Measurements from ENCODE around the gene CDKN2AIPNL.

CDKN2AIPNL gene

GRCh38 chr5:134371834-134372340 is 39.8 kb downstream of the CDKN2AIPNL start:
- Histone ChIP-seq H3K27ac (ENCODE audit: low read length) (peak overlapping the region; percentile 97), H3K4me3 (ENCODE audit: low read length in 2 of 2) (peak overlapping the region; percentile 94 to 97), H3K9me3 (ENCODE audit: control insufficient read depth in 2 of 2, low read length in 2 of 2) (no peaks in the 10 kb centered on the region), H3K36me3 (ENCODE audit: control insufficient read depth in 2 of 2, insufficient read depth in 2 of 2, low read length in 2 of 2) (peaks cover 4 to 7% of the 10 kb centered on the region in 2 donors), H3K9ac (ENCODE audit: low read length in 2 of 2) (peak overlapping the region; percentile 99 to 100), H3K27me3 (ENCODE audit: control insufficient read depth in 1 of 2, insufficient read depth in 2 of 2, low read length in 2 of 2) (no peaks in the 10 kb centered on the region), H3K4me1 (ENCODE audit: control insufficient read depth, insufficient read depth, low read length) (peaks cover 18% of the 10 kb centered on the region)

GRCh38 chr5:134370871-134371833 is 40.5 kb downstream of the CDKN2AIPNL start, which contains the start of gene UBE2B:
Gene UBE2B (plus strand): TSS chr5:134371569. CDS start chr5:134371596, 27 bp downstream.
- Histone ChIP-seq H3K9me3 (ENCODE audit: control insufficient read depth in 2 of 2, low read length in 2 of 2) (no peaks in the 10 kb centered on the region), H3K9ac (ENCODE audit: low read length in 2 of 2) (peak within 1 kb of the TSS; percentile 99 to 100), H3K27me3 (ENCODE audit: control insufficient read depth in 1 of 2, insufficient read depth in 2 of 2, low read length in 2 of 2) (no peaks in the 10 kb centered on the region), H3K4me3 (ENCODE audit: low read length in 2 of 2) (peak within 1 kb of the TSS; percentile 94 to 97), H3K36me3 (ENCODE audit: control insufficient read depth in 2 of 2, insufficient read depth in 2 of 2, low read length in 2 of 2) (peaks cover 0 to 7% of the 10 kb centered on the region in 2 donors), H3K4me1 (ENCODE audit: control insufficient read depth, insufficient read depth, low read length) (peaks cover 20% of the 10 kb centered on the region), H3K27ac (ENCODE audit: low read length) (peak within 1 kb of the TSS; percentile 97)

GRCh38 chr5:134370311-134370870 is 41.3 kb downstream of the CDKN2AIPNL start:
- Histone ChIP-seq H3K4me1 (ENCODE audit: control insufficient read depth, insufficient read depth, low read length) (peaks cover 20% of the 10 kb centered on the region), H3K27ac (ENCODE audit: low read length) (peak overlapping the region; percentile 97), H3K36me3 (ENCODE audit: control insufficient read depth in 2 of 2, insufficient read depth in 2 of 2, low read length in 2 of 2) (peaks cover 0 to 5% of the 10 kb centered on the region in 2 donors), H3K9ac (ENCODE audit: low read length in 2 of 2) (peak overlapping the region; percentile 97 to 100), H3K4me3 (ENCODE audit: low read length in 2 of 2) (peak overlapping the region; percentile 74 to 94), H3K27me3 (ENCODE audit: control insufficient read depth in 1 of 2, insufficient read depth in 2 of 2, low read length in 2 of 2) (no peaks in the 10 kb centered on the region), H3K9me3 (ENCODE audit: control insufficient read depth in 2 of 2, low read length in 2 of 2) (no peaks in the 10 kb centered on the region)

GRCh38 chr5:134365604-134366003 is 46.1 kb downstream of the CDKN2AIPNL start:
- Histone ChIP-seq H3K4me3 (ENCODE audit: low read length in 2 of 2) (no peak overlapping the region), H3K27ac (ENCODE audit: low read length) (no peak overlapping the region), H3K36me3 (ENCODE audit: control insufficient read depth in 2 of 2, insufficient read depth in 2 of 2, low read length in 2 of 2) (no peaks in the 10 kb centered on the region), H3K27me3 (ENCODE audit: control insufficient read depth in 1 of 2, insufficient read depth in 2 of 2, low read length in 2 of 2) (no peaks in the 10 kb centered on the region), H3K4me1 (ENCODE audit: control insufficient read depth, insufficient read depth, low read length) (peaks cover 12% of the 10 kb centered on the region), H3K9ac (ENCODE audit: low read length in 2 of 2) (no peak overlapping the region), H3K9me3 (ENCODE audit: control insufficient read depth in 2 of 2, low read length in 2 of 2) (no peaks in the 10 kb centered on the region)

- H3K27ac ChIP-seq (ENCODE audit: low read length) = no peak overlapping the region
- H3K9me3 ChIP-seq (ENCODE audit: control insufficient read depth in 2 of 2, low read length in 2 of 2) = no peaks in the 10 kb centered on the region
- no peaks in the 10 kb centered on the region for H3K27me3 ChIP-seq (ENCODE audit: control insufficient read depth in 1 of 2, insufficient read depth in 2 of 2, low read length in 2 of 2)
- no peaks in the 10 kb centered on the region for H3K36me3 ChIP-seq (ENCODE audit: control insufficient read depth in 2 of 2, insufficient read depth in 2 of 2, low read length in 2 of 2)
- no peak overlapping the region for H3K9ac ChIP-seq (ENCODE audit: low read length in 2 of 2)
- no peak overlapping the region for H3K4me3 ChIP-seq (ENCODE audit: low read length in 2 of 2)
- no peaks in the 10 kb centered on the region for H3K4me1 ChIP-seq (ENCODE audit: control insufficient read depth, insufficient read depth, low read length)
These were observed 56.0 kb downstream of the CDKN2AIPNL start for GRCh38 chr5:134355681-134356080.
